Stimulated activated CD4-positive, alpha-beta T cell treated with anti-CD3 and anti-CD28 coated beads, Interleukin-15, amount 100 ng/mL, for 48 hours (primary cell): Measurements from ENCODE around the gene ADAM8.

ENCODE experiments used
- DNase-seq, 2 donors: peaks; one replicate each; pipeline ENCODE4 v3.0.0-alpha.2; 2020; ENCODE audit warnings: low read depth in 2 of 2

The ADAM8 gene

GRCh38 chr10:133212853-133213494, 63.7 kb downstream of the ADAM8 start:
- no peak for DNase-seq
